OCI-LY7 (cell line): ENCODE results near the gene CAB39. TPM values are rescaled to one million over a fixed set of nuclear protein-coding genes. Genes with fewer than 3 reads are reported as not detected.

Source experiments
- BruUV-seq: library from RNA; stranded (reverse); fragments of 400-500 nt; replicated peaks from 2 replicates; lab custom pipeline; 2021; lab: Mats Ljungman, UMichigan
- CTCF ChIA-PET: fragments of 300-600 bp; sonication (Branson Sonifier 250); formaldehyde crosslinking; loops from one replicate; lab custom pipeline; 2022; ENCODE audit warnings: antibody characterized with exemption; ENCODE audit not compliant: unreplicated experiment; lab: Charles Lee
- POLR2A ChIA-PET: fragments of 300-600 bp; sonication (Branson Sonifier 250); formaldehyde crosslinking; loops from one replicate; lab custom pipeline; 2022; ENCODE audit warnings: antibody characterized with exemption; lab: Charles Lee
- DNase-seq: peaks from one replicate; pipeline ENCODE4 v3.0.0-alpha.2; 2015; ENCODE audit warnings: low spot score
- H2AFZ ChIP-seq: fragments of 200-600 bp; sonication (generic), shearing (Covaris generic); 2 replicates; pipeline ENCODE4 v1.6.1; 2014; ENCODE audit warnings: mild to moderate bottlenecking, antibody characterized with exemption, low read length, moderate library complexity
- H3K27ac ChIP-seq: fragments of 200-600 bp; sonication (generic); 2 replicates; pipeline ENCODE4 v1.5.1; 2014; ENCODE audit warnings: mixed run types, low read depth, mild to moderate bottlenecking, moderate library complexity, low read length, inconsistent platforms; ENCODE audit not compliant: poor library complexity, severe bottlenecking
- H3K36me3 ChIP-seq: fragments of 200-600 bp; sonication (generic); 2 replicates; pipeline ENCODE4 v1.6.1; 2014; ENCODE audit warnings: mild to moderate bottlenecking, antibody characterized with exemption, low read length, moderate library complexity, mixed read lengths; ENCODE audit not compliant: insufficient read depth
- H3K4me1 ChIP-seq: fragments of 200-600 bp; sonication (generic); 2 replicates; pipeline ENCODE4 v1.5.1; 2014; ENCODE audit warnings: mild to moderate bottlenecking, low read length; ENCODE audit not compliant: insufficient read depth, poor library complexity, severe bottlenecking
- H3K4me2 ChIP-seq: fragments of 200-600 bp; sonication (generic); 2 replicates; pipeline ENCODE4 v1.6.1; 2014; ENCODE audit warnings: mild to moderate bottlenecking, low read length
- H3K4me3 ChIP-seq: fragments of 200-600 bp; sonication (generic); 2 replicates; pipeline ENCODE4 v1.5.1; 2014; ENCODE audit warnings: mild to moderate bottlenecking, low read depth, low read length; ENCODE audit not compliant: poor library complexity, severe bottlenecking
- H3K79me2 ChIP-seq: fragments of 200-600 bp; sonication (generic); 2 replicates; pipeline ENCODE4 v1.6.1; 2016; ENCODE audit warnings: low read depth, mild to moderate bottlenecking, low read length, moderate library complexity, mixed read lengths; ENCODE audit not compliant: insufficient read depth
- H3K9me2 ChIP-seq: fragments of 200-600 bp; sonication (generic); 2 replicates; pipeline ENCODE4 v1.6.1; 2016; ENCODE audit warnings: mild to moderate bottlenecking, low read length, mixed read lengths; ENCODE audit not compliant: insufficient read depth
- H3K9me3 ChIP-seq: fragments of 200-600 bp; sonication (generic); 2 replicates; pipeline ENCODE4 v1.6.1; 2014; ENCODE audit warnings: mild to moderate bottlenecking, mixed run types, low read length, mixed read lengths
- H4K20me1 ChIP-seq: fragments of 200-600 bp; sonication (generic); 2 replicates; pipeline ENCODE4 v1.6.1; 2014; ENCODE audit warnings: mild to moderate bottlenecking, antibody characterized with exemption, low read length, moderate library complexity, mixed read lengths; ENCODE audit not compliant: insufficient read depth
- EZH2phosphoT487 ChIP-seq: fragments of 200-600 bp; sonication (generic); IDR thresholded peaks from 2 replicates; pipeline ENCODE4 v1.6.1; 2018; ENCODE audit warnings: low read depth, borderline replicate concordance, mild to moderate bottlenecking, mixed run types, antibody characterized with exemption, low read length, moderate library complexity, mixed read lengths
- intact Hi-C: fragments of 100-400 bp; cut with micrococcal nuclease; formaldehyde crosslinking; loops from one replicate; pipeline ENCODE4 v1.10.0; 2022; ENCODE audit not compliant: unreplicated experiment
- total RNA-seq, 2 experiments: library from RNA; depleted of rRNA in 1 of 2; stranded (reverse); fragments of >200 nt in 1 of 2; shearing (Covaris generic) in 1 of 2; gene quantifications; 2 replicates each; pipeline ENCODE4 v1.2.3, GENCODE V29; 2014 to 2022
- TF ChIP-seq, protein P1 (sequence below): fragments of 200-600 bp; sonication (generic); conservative IDR thresholded peaks from 2 replicates; pipeline ENCODE4 v1.5.1; 2014; ENCODE audit warnings: mild to moderate bottlenecking, antibody characterized with exemption, low read length, moderate library complexity, mixed read lengths

Gene CAB39
- total RNA-seq, 2 experiments from 2014 or later: 39.3 to 53.4 TPM

DNA sequence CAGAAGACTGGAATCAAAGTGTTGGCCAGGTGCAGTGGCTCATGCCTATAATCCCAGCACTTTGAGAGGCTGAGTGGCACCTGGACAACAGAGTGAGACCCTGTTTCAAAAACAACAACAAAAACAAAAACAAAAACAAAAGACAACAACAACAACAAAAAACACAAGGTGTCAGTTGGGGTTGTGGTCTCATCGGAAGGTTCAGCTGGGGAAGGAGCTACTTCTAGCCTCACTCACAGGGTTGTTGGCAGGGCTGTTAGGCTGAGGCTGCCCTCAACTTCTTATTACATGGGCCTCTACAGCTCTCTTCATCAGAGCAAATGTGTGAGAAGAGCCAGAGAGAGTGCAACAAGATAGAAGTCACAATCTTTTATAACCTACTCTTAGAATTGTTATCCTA, 34.6 kb upstream of the CAB39 start:
- DNase-seq: no peak
- intact Hi-C loops: no loop called here
- H3K27ac ChIP-seq: no peak overlapping the region
- no peak overlapping the region for H3K4me3 ChIP-seq
- BruUV-seq: no TSS peak
- H3K9me3 ChIP-seq: no peaks in the 10 kb centered on the region
- ChIA-PET CTCF (no interaction called here), POLR2A (interaction anchor here (0.6 kb wide), 1 partner anchor 1813 kb away, joined by 3 read pairs; no protein-coding TSS in a partner anchor)
- no peaks in the 10 kb centered on the region for H3K79me2 ChIP-seq
- no peaks in the 10 kb centered on the region for H3K4me1 ChIP-seq
- no peaks in the 10 kb centered on the region for H3K36me3 ChIP-seq
- no peak overlapping the region for H2AFZ ChIP-seq
- H4K20me1 ChIP-seq: no peaks in the 10 kb centered on the region
- no peak overlapping the region for H3K4me2 ChIP-seq
- TF ChIP-seq, protein P1, sequence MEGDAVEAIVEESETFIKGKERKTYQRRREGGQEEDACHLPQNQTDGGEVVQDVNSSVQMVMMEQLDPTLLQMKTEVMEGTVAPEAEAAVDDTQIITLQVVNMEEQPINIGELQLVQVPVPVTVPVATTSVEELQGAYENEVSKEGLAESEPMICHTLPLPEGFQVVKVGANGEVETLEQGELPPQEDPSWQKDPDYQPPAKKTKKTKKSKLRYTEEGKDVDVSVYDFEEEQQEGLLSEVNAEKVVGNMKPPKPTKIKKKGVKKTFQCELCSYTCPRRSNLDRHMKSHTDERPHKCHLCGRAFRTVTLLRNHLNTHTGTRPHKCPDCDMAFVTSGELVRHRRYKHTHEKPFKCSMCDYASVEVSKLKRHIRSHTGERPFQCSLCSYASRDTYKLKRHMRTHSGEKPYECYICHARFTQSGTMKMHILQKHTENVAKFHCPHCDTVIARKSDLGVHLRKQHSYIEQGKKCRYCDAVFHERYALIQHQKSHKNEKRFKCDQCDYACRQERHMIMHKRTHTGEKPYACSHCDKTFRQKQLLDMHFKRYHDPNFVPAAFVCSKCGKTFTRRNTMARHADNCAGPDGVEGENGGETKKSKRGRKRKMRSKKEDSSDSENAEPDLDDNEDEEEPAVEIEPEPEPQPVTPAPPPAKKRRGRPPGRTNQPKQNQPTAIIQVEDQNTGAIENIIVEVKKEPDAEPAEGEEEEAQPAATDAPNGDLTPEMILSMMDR: no peak
- no peak for TF ChIP-seq EZH2phosphoT487
- no peaks in the 10 kb centered on the region for H3K9me2 ChIP-seq

DNA sequence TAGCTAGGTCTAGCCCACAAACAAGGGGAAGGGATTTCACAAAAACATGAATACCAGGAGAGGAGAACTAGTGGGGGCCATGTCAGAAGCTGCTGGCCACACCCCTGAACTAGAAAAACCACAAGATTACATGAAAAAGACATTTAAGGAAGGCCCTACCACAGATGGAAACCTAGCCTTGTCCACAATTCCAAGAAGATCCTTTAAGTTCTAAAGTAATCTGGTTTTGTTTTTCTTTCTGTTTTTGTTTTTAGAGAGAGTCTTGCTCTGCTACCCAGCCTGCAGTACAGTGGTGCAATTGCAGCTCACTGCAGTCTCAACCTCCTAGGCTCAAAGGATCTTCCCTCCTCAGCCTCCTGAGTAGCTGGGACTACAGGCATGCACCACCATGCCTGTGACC, 34.2 kb upstream of the CAB39 start:
- Histone ChIP-seq H3K79me2 (no peaks in the 10 kb centered on the region), H3K4me2 (no peak overlapping the region), H3K9me3 (no peaks in the 10 kb centered on the region), H3K4me1 (no peaks in the 10 kb centered on the region), H3K36me3 (no peaks in the 10 kb centered on the region), H3K27ac (no peak overlapping the region), H3K9me2 (no peaks in the 10 kb centered on the region), H4K20me1 (no peaks in the 10 kb centered on the region), H2AFZ (no peak overlapping the region), H3K4me3 (no peak overlapping the region)
- no TSS peak for BruUV-seq
- intact Hi-C loops: no loop called here
- no peak for DNase-seq
- ChIA-PET POLR2A (no interaction called here), CTCF (no interaction called here)
- TF ChIP-seq, protein P1: no peak
- no peak for TF ChIP-seq EZH2phosphoT487

DNA sequence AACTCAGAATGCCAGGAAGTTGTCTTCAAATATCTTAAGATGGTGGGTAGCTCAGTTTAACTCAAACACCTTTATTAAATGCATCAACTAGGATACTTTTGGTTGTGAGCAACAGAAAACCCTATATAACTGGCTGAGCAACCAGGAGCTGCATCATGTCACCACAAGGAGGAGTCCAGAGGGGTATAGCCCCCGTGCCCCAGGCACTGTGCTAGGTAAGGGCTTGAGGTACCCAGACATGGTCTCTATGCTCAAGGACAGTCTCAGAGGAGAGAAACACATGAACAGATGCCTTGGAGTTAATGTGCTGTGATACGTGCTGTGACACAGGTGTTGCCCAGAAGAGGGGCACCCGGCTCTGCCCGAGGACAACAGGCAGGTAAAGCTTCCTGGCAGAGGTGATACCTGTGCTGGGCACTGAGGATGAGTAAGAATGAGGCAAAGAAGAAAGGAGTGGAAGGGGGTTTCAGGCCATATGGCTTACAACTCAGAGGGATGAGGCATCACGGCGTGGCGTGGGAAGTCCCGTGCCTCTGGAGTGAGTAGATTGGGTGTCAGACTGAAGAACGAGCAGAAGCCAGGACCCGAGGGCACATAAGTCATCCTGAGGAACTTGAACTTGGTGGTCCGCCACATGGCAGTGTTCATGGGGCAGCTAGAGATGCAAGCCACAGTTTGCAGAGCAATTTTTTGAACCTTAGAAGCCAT, 32.0 kb upstream of the CAB39 start:
- H3K4me3 ChIP-seq: no peak overlapping the region
- no peak overlapping the region for H3K4me2 ChIP-seq
- no peaks in the 10 kb centered on the region for H4K20me1 ChIP-seq
- POLR2A ChIA-PET: interaction anchor here (0.6 to 1.0 kb wide), 2 partner anchors 12 to 1980 kb away, joined by 3 read pairs; no protein-coding TSS in a partner anchor
- H3K9me3 ChIP-seq: no peaks in the 10 kb centered on the region
- H3K27ac ChIP-seq: no peak overlapping the region
- H2AFZ ChIP-seq: no peak overlapping the region
- H3K36me3 ChIP-seq: no peaks in the 10 kb centered on the region
- CTCF ChIA-PET: interaction anchor here (0.8 kb wide), 1 partner anchor 33 kb away, joined by 3 read pairs; no protein-coding TSS in a partner anchor
- BruUV-seq: no TSS peak
- TF ChIP-seq EZH2phosphoT487: no peak
- TF ChIP-seq, protein P1: no peak; the same call in 1 of the 2 replicates
- no peak for DNase-seq
- H3K79me2 ChIP-seq: no peaks in the 10 kb centered on the region
- H3K9me2 ChIP-seq: no peaks in the 10 kb centered on the region
- no peaks in the 10 kb centered on the region for H3K4me1 ChIP-seq
- intact Hi-C loops: no loop called here
